Vagina (tissue), 2 donors: ENCODE data around the gene NALCN.

Experiments
- POLR2A ChIP-seq, 2 donors: fragments of 450-650 bp; IDR thresholded peaks; one replicate each; pipeline ENCODE4 v1.6.1; 2017; ENCODE audit warnings: antibody characterized with exemption in 2 of 2, mild to moderate bottlenecking in 2 of 2, moderate library complexity in 2 of 2
- POLR2AphosphoS5 ChIP-seq, 2 donors: sonication (generic); formaldehyde crosslinking; IDR thresholded peaks; one replicate each; pipeline ENCODE4 v1.9.0; 2017; ENCODE audit warnings: antibody characterized with exemption in 2 of 2, mild to moderate bottlenecking in 2 of 2, low read depth in 1 of 2; ENCODE audit not compliant: insufficient read depth in 1 of 2
- TF ChIP-seq, protein P1 (sequence below), 3 experiments: fragments of 450-650 bp in 2 of 3; fragments of 200-600 bp in 1 of 3; sonication (generic) in 1 of 3; IDR thresholded peaks; one replicate each; pipeline ENCODE4 v1.5.1; 2017 to 2019; ENCODE audit warnings: antibody characterized with exemption in 3 of 3, mild to moderate bottlenecking in 2 of 3, moderate library complexity in 2 of 3

DNA sequence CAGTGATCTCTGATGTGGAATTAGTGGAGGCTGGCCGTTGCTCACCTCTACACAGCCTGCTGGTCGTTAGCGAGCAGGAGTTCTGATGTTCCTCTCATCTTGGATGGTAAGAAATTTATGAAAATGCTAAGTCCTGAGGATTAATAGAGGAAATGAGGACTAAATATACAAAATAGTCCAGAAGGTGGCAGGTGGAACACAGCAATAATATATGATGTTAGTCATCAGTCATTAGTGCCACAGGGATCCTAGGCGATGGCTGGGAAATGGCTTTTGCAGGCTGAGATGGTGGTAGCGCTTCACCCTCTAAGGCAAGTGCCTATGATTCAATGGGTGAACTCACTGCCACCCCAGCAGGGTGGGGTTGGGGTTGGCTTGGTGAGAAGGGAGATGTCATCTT, 403.1 kb downstream of the NALCN start:
- TF ChIP-seq POLR2A (IDR thresholded peaks at IDR 0.05) (no peak), POLR2AphosphoS5 (IDR thresholded peaks at IDR 0.05; ENCODE audit: insufficient read depth in 1 of 2, low read depth in 1 of 2) (no peak)
- TF ChIP-seq, protein P1, sequence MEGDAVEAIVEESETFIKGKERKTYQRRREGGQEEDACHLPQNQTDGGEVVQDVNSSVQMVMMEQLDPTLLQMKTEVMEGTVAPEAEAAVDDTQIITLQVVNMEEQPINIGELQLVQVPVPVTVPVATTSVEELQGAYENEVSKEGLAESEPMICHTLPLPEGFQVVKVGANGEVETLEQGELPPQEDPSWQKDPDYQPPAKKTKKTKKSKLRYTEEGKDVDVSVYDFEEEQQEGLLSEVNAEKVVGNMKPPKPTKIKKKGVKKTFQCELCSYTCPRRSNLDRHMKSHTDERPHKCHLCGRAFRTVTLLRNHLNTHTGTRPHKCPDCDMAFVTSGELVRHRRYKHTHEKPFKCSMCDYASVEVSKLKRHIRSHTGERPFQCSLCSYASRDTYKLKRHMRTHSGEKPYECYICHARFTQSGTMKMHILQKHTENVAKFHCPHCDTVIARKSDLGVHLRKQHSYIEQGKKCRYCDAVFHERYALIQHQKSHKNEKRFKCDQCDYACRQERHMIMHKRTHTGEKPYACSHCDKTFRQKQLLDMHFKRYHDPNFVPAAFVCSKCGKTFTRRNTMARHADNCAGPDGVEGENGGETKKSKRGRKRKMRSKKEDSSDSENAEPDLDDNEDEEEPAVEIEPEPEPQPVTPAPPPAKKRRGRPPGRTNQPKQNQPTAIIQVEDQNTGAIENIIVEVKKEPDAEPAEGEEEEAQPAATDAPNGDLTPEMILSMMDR (IDR thresholded peaks at IDR 0.05): no peak
